GM15510 (cell line): ENCODE data around the gene TMEM239.

Experiments
- POLR2A ChIP-seq: IDR thresholded peaks from 3 replicates; pipeline ENCODE4 v1.6.1; 2011; ENCODE audit warnings: borderline replicate concordance; ENCODE audit not compliant: insufficient read length; ENCODE audit errors: extremely low read depth

TMEM239 gene

DNA sequence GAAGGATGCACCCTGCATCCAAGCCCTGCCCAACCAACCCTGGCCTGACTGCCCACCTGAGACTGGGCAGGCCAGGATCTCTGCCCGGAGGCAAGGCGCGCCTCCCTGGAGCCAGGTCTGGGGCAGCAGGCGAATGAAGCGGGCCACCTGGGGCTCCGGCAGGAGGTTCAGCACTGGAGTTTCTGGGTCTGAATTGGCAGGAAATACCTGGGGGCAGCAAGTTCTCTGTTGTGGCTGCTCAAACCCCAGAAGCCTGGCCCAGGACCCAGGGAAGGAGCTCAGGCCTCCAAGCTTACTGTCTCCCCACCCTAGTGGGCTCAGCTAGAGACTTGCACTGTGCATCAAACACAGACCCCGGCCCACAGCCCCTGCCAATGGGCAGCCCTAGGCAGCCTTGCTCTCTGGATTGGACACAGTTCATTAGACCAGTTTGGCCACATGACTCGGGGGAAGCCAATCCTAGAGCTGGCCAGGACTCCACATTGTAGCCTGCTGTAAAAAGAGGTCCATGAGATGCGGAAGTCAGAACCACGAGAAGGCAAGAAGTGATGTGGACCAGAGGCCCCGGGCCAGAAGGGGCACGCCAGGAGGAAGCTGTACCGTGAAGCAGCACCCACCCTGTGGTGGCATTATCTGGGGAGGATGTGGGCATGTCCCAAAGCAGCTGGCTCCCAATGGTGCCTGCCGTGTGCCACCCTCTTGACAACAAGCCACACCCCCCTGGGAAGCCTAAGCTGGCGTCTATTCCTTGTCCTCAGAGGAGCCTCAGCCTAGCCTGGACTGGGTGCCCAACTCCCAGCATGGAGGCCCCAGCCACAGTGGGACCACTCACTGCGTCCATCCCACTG lies 18.8 kb upstream of the TMEM239 start:
- no peak for TF ChIP-seq POLR2A

DNA sequence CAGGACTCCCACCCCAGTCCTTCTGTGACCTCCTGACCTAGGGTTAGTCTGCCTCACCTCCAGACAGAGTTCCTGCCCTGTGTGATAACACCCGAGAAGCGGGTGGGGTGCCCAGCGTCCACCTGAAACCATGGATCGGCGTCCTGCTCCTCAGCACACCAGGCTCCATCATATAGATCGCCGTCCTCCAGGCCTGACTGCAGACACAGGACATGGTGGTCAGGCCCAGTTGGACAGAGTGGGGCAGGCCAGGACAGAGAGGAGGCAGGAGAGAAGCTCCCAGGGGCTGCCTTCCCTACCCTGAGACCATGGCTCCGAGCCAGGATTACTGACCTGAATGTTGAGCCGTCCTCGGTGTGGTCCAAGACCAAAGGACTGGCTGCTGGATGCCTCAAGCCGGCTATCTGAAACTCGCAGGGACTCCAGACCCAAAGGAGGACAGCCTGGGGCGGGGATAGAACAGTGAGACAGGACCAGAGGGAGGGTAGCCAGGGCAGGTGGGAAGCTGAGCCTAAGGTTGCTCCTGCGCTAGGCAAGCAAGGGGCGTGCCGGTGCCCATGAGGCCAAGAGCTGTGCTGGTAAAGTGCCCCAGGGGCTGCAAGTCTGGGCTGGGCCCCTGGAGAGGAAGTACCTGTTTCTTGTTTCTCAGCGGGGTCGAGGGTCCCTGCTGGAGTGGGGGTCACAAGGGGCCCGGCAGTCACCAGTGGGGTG lies 17.9 kb upstream of the TMEM239 start:
- TF ChIP-seq POLR2A: no peak

DNA sequence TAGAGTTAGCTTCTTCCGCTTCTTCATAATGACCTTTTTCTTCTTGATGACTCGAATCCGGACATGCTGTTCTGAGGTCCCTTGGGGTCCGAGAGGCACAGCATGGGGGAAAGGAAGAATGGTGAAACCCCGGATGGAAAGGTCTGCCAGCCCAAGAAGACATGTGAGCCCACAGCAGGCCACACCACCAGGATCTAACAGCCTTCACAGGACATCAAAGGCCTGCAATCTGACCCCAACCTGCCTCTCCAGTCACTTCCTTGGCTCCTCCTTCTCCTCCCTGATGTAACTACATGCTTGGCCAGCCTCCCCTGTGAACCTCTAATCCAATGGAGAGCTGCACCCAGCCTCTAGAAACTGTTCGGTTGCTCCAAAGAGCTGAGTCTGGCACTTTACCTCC lies 17.4 kb upstream of the TMEM239 start:
- no peak for TF ChIP-seq POLR2A

DNA sequence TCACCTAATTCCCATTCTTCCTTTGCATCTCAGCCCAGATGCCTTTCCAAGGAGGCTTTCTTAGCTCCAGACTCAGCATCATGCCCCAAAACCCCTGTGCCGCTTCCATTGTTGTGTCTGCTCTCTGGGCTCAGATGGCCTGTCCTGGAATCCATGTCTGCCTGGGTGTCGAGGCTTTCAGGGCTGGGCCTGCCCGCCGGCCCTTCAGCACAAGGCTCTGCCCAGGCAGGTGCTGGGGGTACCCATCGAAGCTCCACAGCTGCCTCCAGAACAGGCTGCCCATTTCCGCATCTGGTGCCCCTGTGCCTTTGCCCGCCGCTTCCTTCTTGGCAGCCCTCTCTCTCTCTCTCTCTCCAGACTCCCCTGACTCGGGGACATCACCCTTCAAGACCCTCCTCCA lies 16.9 kb upstream of the TMEM239 start:
- no peak for TF ChIP-seq POLR2A

DNA sequence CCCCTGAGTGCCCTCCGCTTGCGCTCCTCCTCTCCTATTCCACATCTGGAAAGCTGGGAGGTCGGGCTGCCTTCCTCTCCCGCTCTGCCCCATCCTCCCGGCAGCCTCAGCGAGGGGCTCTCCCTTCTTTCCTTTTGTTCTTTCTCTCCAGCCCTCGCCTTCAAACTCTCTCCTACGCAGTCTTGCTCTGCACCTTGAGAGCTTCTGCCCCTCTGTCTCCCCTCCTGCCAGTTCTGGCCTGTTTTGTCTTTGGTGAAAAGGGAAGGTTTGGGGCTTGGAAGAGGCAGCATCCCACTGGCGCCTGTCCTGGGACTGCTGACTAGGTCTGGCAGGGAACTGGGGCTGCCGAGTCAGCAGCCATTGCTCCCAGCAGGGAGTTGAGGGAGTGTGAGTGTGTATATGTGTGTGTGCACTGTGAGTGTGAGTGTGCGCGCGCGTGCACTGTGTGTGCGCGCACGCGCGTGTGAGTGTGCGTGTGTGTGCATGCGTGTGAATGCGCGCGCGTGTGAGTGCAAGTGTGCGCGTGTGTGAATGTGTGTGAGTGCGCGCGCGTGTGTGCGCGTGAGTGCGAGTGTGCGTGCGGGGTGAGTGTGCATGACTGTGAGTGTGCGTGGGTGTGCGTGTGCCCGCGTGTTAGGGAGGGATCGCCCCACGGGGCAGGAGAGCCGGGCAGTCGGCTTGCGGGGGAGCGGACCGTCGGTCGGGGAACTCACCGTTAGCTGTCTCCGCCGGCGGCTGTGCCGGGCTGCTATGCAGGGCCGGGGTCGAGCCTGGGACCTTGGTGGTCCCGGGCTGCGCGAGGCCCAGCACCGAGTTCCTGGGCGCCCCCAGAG lies 16.3 kb upstream of the TMEM239 start:
- TF ChIP-seq POLR2A: no peak

DNA sequence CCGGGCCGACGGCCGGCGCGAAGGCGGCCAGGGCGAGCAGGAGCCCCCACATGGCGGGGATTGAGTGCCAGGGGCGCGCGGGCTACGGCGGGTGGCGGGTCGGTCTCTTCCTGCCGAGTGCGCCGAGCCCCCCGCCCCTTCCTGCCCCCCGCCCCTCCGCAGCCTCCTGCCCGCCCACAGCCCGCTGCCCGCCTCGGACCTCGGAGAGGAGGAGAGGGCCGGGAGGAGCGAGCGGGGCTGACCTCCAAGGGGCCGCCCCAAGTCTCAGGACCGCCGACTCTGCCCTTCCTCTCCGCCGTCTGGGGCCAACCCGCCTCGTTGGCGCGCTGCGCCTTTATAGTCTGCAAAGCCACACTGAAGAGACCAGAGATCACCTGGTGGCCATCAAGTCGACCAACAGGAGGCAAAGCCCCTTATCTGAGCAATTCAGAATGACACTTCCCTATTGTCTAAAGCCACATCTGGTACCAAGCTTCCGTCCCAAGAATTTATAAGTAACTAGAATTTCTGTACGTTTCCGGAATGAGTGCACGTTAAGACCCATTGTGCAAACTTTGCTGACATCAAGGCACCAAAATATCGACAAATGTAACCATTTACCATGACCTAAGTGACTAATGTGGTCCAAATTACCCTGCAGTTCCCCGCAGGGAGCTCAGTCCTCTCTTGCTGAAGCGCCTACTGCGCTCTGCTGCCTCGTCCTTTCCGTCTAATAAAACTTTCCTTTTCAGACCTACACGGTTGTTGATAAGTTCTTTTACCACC lies 15.5 kb upstream of the TMEM239 start, which contains the start of gene CPXM1:
Gene CPXM1, minus strand, starts transcription at position 107 of the 765 bp plus-strand sequence. Its CDS starts 55 bp downstream, at position 52.
- TF ChIP-seq POLR2A: no peak

DNA sequence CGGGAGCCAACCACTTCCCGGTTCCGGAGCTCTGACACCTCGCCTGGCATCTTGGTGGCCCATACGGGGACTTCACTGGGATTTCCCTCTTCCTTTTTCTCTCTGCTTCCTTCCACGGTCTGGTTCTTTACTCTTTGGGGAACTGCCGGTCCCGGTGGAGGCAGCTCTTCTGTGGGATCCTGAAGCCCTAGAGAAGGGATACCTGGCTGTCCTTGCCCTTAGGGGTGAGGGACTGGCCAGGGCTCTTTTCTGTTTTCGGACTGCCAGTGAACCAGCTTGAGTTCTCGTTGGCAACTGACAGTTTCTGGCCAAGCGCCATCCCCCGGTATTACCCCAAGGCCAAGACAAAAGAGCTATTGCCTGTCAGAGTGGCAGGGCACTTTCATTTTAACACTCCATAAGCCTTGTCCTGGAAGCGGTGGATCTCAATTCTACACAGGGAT lies 14.9 kb upstream of the TMEM239 start:
- TF ChIP-seq POLR2A: no peak

DNA sequence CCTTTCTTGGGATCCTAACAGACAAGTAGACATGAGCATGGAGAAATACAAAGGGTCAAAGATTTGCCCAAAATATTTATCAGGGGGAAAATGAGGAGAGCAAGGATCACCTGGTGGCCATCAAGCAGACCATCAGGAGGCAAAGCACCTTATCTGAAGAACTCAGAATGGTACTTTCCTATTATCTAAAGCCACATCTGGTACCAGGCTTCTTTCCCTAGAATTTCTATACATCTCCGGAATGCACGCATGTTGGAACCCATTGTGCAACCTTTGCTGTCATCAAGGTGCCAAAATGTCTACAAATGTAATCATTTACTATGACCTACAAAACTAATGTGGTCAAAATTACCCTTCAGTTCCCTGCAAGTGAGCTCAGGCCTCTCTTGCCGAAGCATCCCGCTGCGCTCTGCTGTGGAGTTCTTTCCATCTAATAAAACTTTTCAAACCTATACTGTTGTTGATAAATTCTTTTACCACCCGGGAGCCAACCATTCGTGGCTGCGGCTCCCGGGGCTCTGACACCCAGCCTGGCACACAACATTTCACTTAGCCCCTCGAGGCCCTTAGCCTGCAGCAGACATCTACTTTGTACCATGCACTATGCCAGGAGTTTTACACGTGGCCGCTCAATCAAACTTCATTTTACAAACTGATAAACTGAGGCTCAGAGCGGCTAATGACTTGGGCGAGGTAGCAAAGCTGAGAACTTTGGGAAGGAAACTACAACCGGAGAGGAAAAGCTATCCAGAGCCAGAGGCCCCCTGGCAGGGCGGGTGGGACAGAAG lies 11.9 kb upstream of the TMEM239 start:
- no peak for TF ChIP-seq POLR2A

DNA sequence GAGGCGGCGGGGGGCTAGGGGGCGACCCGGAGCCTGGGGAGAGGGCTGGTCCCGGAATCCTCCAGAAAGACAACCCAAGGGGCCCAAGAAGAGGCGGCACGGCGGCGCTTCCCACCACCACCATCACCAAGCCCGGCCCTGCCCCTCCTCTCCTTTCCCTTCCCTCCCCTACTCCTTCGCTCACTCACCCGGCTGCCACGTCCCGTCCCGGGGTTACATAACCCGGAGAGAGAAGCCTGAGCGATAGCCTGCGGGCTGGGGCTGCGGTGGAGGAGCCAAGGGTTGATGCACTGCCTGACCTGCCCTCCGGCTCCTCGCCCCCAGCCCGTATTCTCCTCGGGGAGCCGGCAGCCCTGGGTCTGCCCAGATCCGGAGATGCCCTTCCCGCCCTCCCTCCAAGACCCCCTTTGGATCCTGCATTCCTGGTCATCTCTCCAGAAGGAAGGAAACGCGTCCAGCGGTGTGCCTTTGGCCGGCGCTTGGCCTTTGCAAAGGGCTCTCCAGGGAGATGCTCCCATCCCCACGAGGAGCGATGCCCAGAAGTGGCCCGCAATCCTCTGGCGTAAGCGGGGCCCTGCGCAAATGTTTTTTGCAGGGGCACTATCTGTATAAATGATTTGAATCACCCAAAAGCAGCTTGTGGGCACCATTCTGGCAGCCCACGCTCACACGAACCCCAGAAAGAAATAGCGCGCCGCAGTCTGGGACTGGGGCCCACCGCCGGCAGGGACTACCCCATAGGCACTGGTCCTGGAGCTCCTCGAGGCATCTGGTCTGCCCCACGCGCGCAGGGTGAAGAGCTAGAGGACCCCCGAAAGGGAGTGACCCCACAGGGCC lies 11.1 kb upstream of the TMEM239 start:
- no peak for TF ChIP-seq POLR2A

DNA sequence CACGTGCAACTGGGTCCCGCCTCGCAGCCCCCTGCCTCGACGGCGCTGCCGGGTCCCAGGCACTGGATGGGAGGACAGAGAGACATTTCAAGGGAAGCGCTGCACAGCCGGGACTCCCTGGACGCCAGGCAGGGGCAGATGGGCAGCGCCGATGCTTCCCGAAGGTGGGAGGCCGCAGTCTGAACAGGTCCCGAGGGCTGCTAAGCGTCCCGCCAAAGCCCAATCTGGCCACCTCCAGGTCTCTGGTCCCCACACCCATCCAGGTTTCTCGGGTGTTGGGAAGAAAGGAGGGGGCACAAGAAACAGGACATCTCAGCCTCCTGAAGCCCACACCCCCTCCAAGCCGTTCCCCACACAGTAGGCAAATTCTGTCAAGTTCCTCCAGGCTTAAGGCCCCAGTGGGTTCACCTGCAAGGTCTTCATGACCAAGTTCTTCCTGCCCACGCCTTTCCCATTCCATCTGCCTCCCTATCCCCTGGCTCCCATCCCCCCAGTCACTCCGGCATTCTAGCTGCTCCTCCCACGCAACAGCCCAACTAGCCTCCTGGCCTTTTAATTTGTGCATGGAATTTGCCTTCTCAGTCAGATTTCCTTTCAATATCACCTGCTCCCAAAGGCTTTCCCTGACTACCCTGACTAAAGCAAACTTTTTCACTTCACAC lies 10.3 kb upstream of the TMEM239 start:
- no peak for TF ChIP-seq POLR2A

DNA sequence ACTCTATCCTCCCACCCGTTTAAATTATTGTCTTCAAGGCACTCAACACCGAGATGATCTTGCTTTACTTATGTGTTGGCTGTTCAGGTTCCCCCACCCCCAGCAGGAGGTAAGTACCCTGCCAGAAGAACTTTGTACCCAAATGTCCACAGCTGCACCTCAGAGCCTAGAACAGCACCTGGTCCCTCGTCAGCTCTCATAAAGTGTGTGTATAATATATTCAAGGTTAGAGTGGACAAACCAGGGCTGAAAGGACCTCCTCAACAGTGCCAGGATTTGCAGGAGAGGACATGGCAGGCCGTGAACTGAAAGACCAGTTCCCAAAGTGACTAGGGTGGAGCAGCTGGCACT lies 9.8 kb upstream of the TMEM239 start:
- TF ChIP-seq POLR2A: no peak

DNA sequence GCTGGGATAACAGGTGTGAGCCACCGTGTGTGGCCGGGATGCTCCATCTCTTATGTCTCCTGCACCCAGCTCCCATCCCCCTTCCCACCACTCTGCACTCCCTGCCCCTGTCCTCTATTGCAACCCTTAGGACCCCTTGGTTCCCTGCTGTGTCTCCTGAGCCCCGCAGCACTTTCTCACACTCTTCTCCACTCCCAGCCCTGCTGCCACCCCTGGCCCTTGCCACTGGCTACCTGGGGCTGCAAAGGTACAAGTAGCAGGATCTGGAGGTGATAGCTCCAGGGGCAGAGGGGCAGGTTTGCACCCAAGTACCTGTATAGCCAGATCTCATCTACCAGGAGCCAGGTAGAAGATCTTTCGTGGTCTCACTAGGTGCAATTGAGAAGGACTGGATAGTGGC lies 9.1 kb upstream of the TMEM239 start:
- no peak for TF ChIP-seq POLR2A

DNA sequence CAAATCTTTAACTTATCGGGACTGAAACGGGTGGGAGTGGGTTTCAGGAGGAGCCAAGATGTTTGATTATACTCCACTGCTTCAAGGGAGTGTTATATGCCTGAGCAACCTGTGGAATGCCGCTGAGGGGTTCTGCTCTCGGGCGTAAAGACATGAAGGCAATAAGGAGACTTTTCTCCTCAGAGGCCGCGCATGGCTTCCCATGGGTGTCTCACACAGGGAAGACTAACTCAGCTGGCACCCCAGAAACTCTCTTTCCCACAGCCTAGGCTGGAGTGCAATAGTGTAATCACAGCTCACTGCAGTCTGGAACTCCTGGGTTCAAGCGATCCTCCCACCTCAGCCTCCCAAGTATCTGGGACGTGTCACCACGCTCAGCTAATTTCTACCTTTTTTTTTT lies 6.5 kb upstream of the TMEM239 start:
- no peak for TF ChIP-seq POLR2A

DNA sequence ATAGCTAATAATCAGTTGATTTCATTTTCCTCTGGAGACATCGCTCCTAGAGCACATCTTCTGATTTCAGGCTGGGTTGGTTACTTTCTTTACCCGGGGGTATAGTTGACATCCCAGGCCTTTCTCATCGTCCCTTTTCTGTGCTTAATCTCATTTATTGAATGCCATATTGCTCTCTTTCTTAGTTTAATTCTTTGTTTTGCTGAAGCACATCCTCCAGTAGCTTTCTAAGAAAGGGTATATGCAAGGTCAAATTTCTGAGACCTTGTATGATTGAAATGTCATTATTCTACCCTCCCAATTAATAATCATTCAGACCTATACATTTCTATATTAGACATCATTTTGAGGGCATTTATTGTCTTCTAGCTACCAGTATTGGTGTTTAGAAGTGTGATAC lies 4.0 kb upstream of the TMEM239 start:
- no peak for TF ChIP-seq POLR2A
